Pancreas (tissue), 10 donors: ENCODE measurements around the gene GATA1. TPM values are rescaled to one million over a fixed set of nuclear protein-coding genes. Genes with fewer than 3 reads are reported as not detected.

Experiments used
- ATAC-seq, 4 donors: fragments of 200-7000 bp; cut with Tn5 transposase; one replicate each; pipeline versions ENCODE4 v1.8.0 to v1.9.1; 2020; ENCODE audit warnings: mild to moderate bottlenecking in 4 of 4, moderate library complexity in 4 of 4
- DNase-seq, 6 donors: peaks; one replicate each; pipeline ENCODE4 v3.0.0-alpha.2; 2020
- FAIRE-seq: peaks from 2 replicates; lab custom pipeline; 2012; peaks lifted over from hg19 to GRCh38; lab: Jason Lieb, UNC
- H3K27ac ChIP-seq, 4 donors: fragments of 200-600 bp; sonication (generic); 1 replicate in 3 of 4; 2 replicates in 1 of 4; pipeline versions ENCODE4 v1.5.0 to v1.8.0; 2020
- H3K27me3 ChIP-seq, 4 donors: fragments of 200-600 bp; one replicate each; pipeline ENCODE4 v1.8.0; 2021
- H3K36me3 ChIP-seq, 3 donors: fragments of 200-600 bp; sonication (generic) in 1 of 3; one replicate each; pipeline versions ENCODE4 v1.5.0 to v1.8.0; 2020 to 2021
- H3K4me1 ChIP-seq, 3 donors: fragments of 200-600 bp; one replicate each; pipeline ENCODE4 v1.8.0; 2021
- H3K4me3 ChIP-seq, 4 donors: fragments of 200-600 bp; sonication (generic) in 2 of 4; one replicate each; pipeline versions ENCODE4 v1.5.0 to v1.8.0; 2020 to 2021
- H3K9me3 ChIP-seq, 4 donors: fragments of 200-600 bp; one replicate each; pipeline ENCODE4 v1.8.0; 2021
- WGBS, 2 donors: extraction: QIAGEN DNeasy Blood & Tissue Kit; methylation state at CpG; one replicate each; pipeline ENCODE4 v1.1.7; 2013; 5-methylcytosine and 5-hydroxymethylcytosine counted together
- intact Hi-C, 3 donors: fragments of 100-400 bp; cut with DNase I; formaldehyde crosslinking; loops; one replicate each; pipeline versions ENCODE4 v1.11.1 to v1.14.2; 2022
- polyA plus RNA-seq, 2 donors: library from polyadenylated mRNA; stranded (reverse); fragments of 200-250 nt; gene quantifications; one replicate each; pipeline ENCODE4 v1.2.3, GENCODE V29; 2013
- total RNA-seq, 6 donors: library from RNA; stranded (reverse); fragmentation: NEBNext Ultra II Directional in 4 of 6; extraction: Animal tissue kit (Norgen Biotek cat#: 25700) in 4 of 6; gene quantifications; one replicate each; pipeline versions ENCODE4 v1.2.1 to v1.2.4, GENCODE V29; 2021 to 2023
- TF ChIP-seq, protein P1 (sequence below), 4 donors: fragments of 200-600 bp; sonication (generic) in 3 of 4; IDR thresholded peaks; one replicate each; pipeline versions ENCODE4 v1.5.0 to v1.8.0; 2021; ENCODE audit warnings: antibody characterized with exemption in 4 of 4
- donor health status: healthy with polysubstance abuse.
- donor health status: DM: no; HTN: no; CAD: no; lungs with moderate emphysema.
- donor health status: DM: no; HTN: no; CAD: no.
- donor health status: control.
- donor health status: control.
- donor health status: Bipolar disorder and iron deficiency.
- donor health status: DM: yes; HTN: yes; CAD: no.
- donor health status: DM: no; HTN: no; CAD: no.
- donor health status: DM: no; HTN: no; CAD: no.
- donor health status: DM: yes; HTN: yes; CAD: no.

GATA1 gene
- total and polyA plus RNA-seq, 8 donors = 0.12 to 0.19 TPM; not detected in 6

GRCh38 chrX:48772602-48773001 lies 13.8 kb upstream of the GATA1 start:
- TF ChIP-seq, protein P1, sequence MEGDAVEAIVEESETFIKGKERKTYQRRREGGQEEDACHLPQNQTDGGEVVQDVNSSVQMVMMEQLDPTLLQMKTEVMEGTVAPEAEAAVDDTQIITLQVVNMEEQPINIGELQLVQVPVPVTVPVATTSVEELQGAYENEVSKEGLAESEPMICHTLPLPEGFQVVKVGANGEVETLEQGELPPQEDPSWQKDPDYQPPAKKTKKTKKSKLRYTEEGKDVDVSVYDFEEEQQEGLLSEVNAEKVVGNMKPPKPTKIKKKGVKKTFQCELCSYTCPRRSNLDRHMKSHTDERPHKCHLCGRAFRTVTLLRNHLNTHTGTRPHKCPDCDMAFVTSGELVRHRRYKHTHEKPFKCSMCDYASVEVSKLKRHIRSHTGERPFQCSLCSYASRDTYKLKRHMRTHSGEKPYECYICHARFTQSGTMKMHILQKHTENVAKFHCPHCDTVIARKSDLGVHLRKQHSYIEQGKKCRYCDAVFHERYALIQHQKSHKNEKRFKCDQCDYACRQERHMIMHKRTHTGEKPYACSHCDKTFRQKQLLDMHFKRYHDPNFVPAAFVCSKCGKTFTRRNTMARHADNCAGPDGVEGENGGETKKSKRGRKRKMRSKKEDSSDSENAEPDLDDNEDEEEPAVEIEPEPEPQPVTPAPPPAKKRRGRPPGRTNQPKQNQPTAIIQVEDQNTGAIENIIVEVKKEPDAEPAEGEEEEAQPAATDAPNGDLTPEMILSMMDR (IDR thresholded peaks at IDR 0.05) = no peak
- 70 to 81% methylated on average over 6 of the region's 6 CpGs for WGBS, 2 donors
- Histone ChIP-seq H3K9me3 (no peaks in the 10 kb centered on the region), H3K4me3 (no peak overlapping the region), H3K4me1 (no peaks in the 10 kb centered on the region), H3K27me3 (peaks cover 0 to 3% (median 0%) of the 10 kb centered on the region in 4 donors), H3K36me3 (no peaks in the 10 kb centered on the region), H3K27ac (no peak overlapping the region)
- FAIRE-seq (no peak), ATAC-seq (no peak), DNase-seq (no peak)
- intact Hi-C loops = no loop called here

GRCh38 chrX:48776818-48777439 lies 9.5 kb upstream of the GATA1 start:
- H3K4me3 ChIP-seq = no peak overlapping the region
- H3K9me3 ChIP-seq = no peaks in the 10 kb centered on the region
- H3K27me3 ChIP-seq = peaks cover 0 to 12% (median 0%) of the 10 kb centered on the region in 4 donors
- H3K4me1 ChIP-seq = no peaks in the 10 kb centered on the region
- intact Hi-C loops = no loop called here
- H3K36me3 ChIP-seq = no peaks in the 10 kb centered on the region
- WGBS, 2 donors = 66 to 74% methylated on average over 13 of the region's 13 CpGs
- DNase-seq (no peak), ATAC-seq (no peak), FAIRE-seq (no peak)
- TF ChIP-seq, protein P1 (IDR thresholded peaks at IDR 0.05) = no peak
- H3K27ac ChIP-seq = no peak overlapping the region

GRCh38 chrX:48779399-48779798 lies 7.0 kb upstream of the GATA1 start:
- intact Hi-C loops = no loop called here
- ATAC-seq = no peak
- peaks cover 0 to 12% (median 0%) of the 10 kb centered on the region in 4 donors for H3K27me3 ChIP-seq
- H3K27ac ChIP-seq = no peak overlapping the region
- no peak for FAIRE-seq
- no peak overlapping the region for H3K4me3 ChIP-seq
- DNase-seq = no peak
- 63 to 75% methylated on average over 7 of the region's 7 CpGs for WGBS, 2 donors
- no peaks in the 10 kb centered on the region for H3K4me1 ChIP-seq
- TF ChIP-seq, protein P1 (IDR thresholded peaks at IDR 0.05) = no peak
- no peaks in the 10 kb centered on the region for H3K9me3 ChIP-seq
- no peaks in the 10 kb centered on the region for H3K36me3 ChIP-seq

- H3K4me3 ChIP-seq = no peak overlapping the region
Observed at GRCh38 chrX:48781705-48782104, 4.7 kb upstream of the GATA1 start.

DNA sequence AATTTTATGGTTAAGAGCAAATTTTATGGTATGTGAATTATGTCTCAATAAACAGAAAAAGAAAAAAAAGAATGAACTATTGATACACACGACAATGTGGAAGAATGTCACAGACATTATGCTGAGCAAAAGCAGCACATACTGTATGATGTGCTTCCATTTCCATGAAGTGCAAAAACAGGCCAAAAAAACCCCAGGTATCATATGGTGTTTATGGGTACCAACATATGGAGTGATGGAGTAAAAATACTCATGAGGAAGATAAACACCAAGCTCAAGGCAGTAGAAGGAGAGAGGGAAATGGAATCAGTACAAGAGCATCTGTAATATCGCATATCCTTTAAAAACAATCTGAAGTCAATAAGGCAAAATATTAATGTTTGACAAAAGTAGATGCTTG lies 4.2 kb upstream of the GATA1 start:
- H3K4me1 ChIP-seq = no peaks in the 10 kb centered on the region
- TF ChIP-seq, protein P1 (IDR thresholded peaks at IDR 0.05) = no peak
- intact Hi-C loops = no loop called here
- no peak overlapping the region for H3K4me3 ChIP-seq
- ATAC-seq (no peak), DNase-seq (no peak), FAIRE-seq (no peak)
- H3K27me3 ChIP-seq = peaks cover 0 to 11% (median 0%) of the 10 kb centered on the region in 4 donors
- H3K36me3 ChIP-seq = no peaks in the 10 kb centered on the region
- H3K27ac ChIP-seq = no peak overlapping the region
- WGBS, 2 donors = 56 to 61% methylated on average over 2 of the region's 2 CpGs
- H3K9me3 ChIP-seq = no peaks in the 10 kb centered on the region

More at GRCh38 chrX:48781705-48782104, 4.7 kb upstream of the GATA1 start:
- 84 to 88% methylated on average over 6 of the region's 6 CpGs for WGBS, 2 donors
- no peak for DNase-seq
- intact Hi-C loops = no loop called here
- no peak overlapping the region for H3K27ac ChIP-seq
- no peaks in the 10 kb centered on the region for H3K36me3 ChIP-seq
- peaks cover 0 to 12% (median 0%) of the 10 kb centered on the region in 4 donors for H3K27me3 ChIP-seq
- H3K4me1 ChIP-seq = no peaks in the 10 kb centered on the region
- no peak for ATAC-seq
- no peak for FAIRE-seq
- TF ChIP-seq, protein P1 (IDR thresholded peaks at IDR 0.05) = no peak
- no peaks in the 10 kb centered on the region for H3K9me3 ChIP-seq
